Smooth muscle cell (in vitro differentiated cells): ENCODE measurements around the gene MYL6B. TPM values are rescaled to one million over a fixed set of nuclear protein-coding genes. Genes with fewer than 3 reads are reported as not detected.

ENCODE experiments used
- DNase-seq: peaks from one replicate; lab custom pipeline; 2025; ENCODE audit not compliant: unreplicated experiment; lab: John Stamatoyannopoulos, UW
- H2AFZ ChIP-seq: fragments of 200-600 bp; sonication (generic); 2 replicates; pipeline ENCODE4 v1.6.0; 2016; ENCODE audit warnings: antibody characterized with exemption, low read depth, mild to moderate bottlenecking
- H3F3A ChIP-seq: fragments of 200-600 bp; sonication (generic); 2 replicates; pipeline ENCODE4 v1.6.0; 2017; ENCODE audit warnings: antibody characterized with exemption, low read depth
- H3K27ac ChIP-seq: fragments of 200-600 bp; sonication (generic); 2 replicates; pipeline ENCODE4 v1.5.1; 2016; ENCODE audit warnings: low read depth, mild to moderate bottlenecking
- H3K27me3 ChIP-seq: fragments of 200-600 bp; sonication (generic); 2 replicates; pipeline ENCODE4 v1.6.1; 2016; ENCODE audit warnings: low read depth, mild to moderate bottlenecking
- H3K36me3 ChIP-seq: fragments of 200-600 bp; sonication (generic); 2 replicates; pipeline ENCODE4 v1.5.1; 2016; ENCODE audit warnings: low read depth
- H3K4me1 ChIP-seq: fragments of 200-600 bp; sonication (generic); 2 replicates; pipeline ENCODE4 v1.5.1; 2016; ENCODE audit warnings: low read depth
- H3K4me2 ChIP-seq: fragments of 200-600 bp; sonication (generic); 2 replicates; pipeline ENCODE4 v1.6.0; 2016; ENCODE audit warnings: mild to moderate bottlenecking
- H3K4me3 ChIP-seq: fragments of 200-600 bp; sonication (generic); 2 replicates; pipeline ENCODE4 v1.5.1; 2016; ENCODE audit warnings: mild to moderate bottlenecking
- H3K79me2 ChIP-seq: fragments of 200-600 bp; sonication (generic); 2 replicates; pipeline ENCODE4 v1.6.0; 2016; ENCODE audit warnings: low read depth, mild to moderate bottlenecking
- H3K9ac ChIP-seq: fragments of 200-600 bp; sonication (generic); 2 replicates; pipeline ENCODE4 v1.6.0; 2016; ENCODE audit warnings: low read depth
- H3K9me3 ChIP-seq: fragments of 200-600 bp; sonication (generic); replicated peaks from 2 replicates; pipeline ENCODE4 v1.5.1; 2016; ENCODE audit warnings: low read depth
- H4K20me1 ChIP-seq: fragments of 200-600 bp; sonication (generic); 2 replicates; pipeline ENCODE4 v1.6.0; 2016; ENCODE audit warnings: low read depth
- CTCF ChIP-seq: fragments of 200-600 bp; sonication (generic); IDR thresholded peaks from 2 replicates; pipeline ENCODE4 v1.5.1; 2017; ENCODE audit warnings: borderline replicate concordance, mild to moderate bottlenecking, antibody characterized with exemption; ENCODE audit not compliant: insufficient read depth, poor library complexity, severe bottlenecking
- WGBS: methylation state at CpG from one replicate; pipeline ENCODE4 v1.1.7; 2016; ENCODE audit warnings: low lambda C conversion rate; 5-methylcytosine and 5-hydroxymethylcytosine counted together
- polyA plus RNA-seq: library from polyadenylated mRNA; unstranded; fragments of >200 nt; fragmentation: Nextera tagmentation; extraction: Ambion mirVana; gene quantifications from 2 replicates; pipeline ENCODE4 v1.2.1, GENCODE V29; 2016
- total RNA-seq: library from RNA; depleted of rRNA; stranded (reverse); fragments of >200 nt; gene quantifications from 2 replicates; pipeline ENCODE4 v1.2.3, GENCODE V29; 2014

Gene MYL6B
- total and polyA plus RNA-seq, 2 experiments from 2014 or later = 44.5 to 121 TPM

DNA sequence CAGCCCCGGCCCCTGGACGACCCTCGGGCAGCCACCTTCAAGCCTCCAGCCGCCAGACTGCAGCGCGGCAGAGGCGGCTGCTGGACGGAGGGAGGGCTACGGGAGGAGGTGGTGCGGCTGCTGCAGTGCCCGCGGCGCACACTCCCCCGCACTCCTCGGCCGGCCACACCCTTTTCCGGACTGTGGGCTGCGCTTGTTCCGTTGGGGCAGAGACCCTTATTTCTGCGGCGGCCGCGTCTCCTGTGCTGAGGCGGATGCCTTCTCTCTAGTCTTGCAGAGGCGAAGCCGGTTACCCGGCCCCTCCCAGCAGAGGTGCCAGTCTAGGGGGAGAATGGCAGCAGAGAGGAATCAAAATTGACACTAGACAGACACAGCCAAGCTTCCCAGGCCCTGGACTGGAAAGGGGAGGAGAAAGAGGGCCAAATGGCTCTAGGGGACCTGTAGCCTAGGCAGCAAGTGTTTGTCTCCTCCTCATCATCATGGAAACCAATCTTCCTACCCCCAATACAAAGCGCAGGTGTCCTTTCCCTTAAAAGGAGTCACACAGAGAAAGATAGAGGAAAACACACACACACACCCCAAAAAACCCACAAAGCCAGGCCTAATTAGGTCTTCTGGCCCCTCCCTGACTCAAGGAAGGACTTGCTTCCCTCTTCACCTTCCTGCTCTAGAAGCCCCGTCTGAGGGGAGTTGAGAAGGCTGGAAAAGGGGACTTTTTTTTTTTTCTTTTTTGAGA, 23.0 kb upstream of the MYL6B start:
- TF ChIP-seq CTCF = no peak
- WGBS = 6% methylated on average over 28 of the region's 29 CpGs
- no peaks in the 10 kb centered on the region for H3K27me3 ChIP-seq
- peak; percentile 25 for DNase-seq
- peaks cover 14% of the 10 kb centered on the region for H3F3A ChIP-seq
- no peaks in the 10 kb centered on the region for H3K36me3 ChIP-seq
- H3K27ac ChIP-seq = peak overlapping the region; percentile 64
- peak overlapping the region; percentile 10 for H2AFZ ChIP-seq
- peaks cover 14% of the 10 kb centered on the region for H3K79me2 ChIP-seq
- H3K9me3 ChIP-seq = no peaks in the 10 kb centered on the region
- peak overlapping the region; percentile 53 for H3K9ac ChIP-seq
- H3K4me2 ChIP-seq = peak overlapping the region; percentile 90
- no peaks in the 10 kb centered on the region for H4K20me1 ChIP-seq
- peaks cover 21% of the 10 kb centered on the region for H3K4me1 ChIP-seq
- peak overlapping the region; percentile 82 for H3K4me3 ChIP-seq

DNA sequence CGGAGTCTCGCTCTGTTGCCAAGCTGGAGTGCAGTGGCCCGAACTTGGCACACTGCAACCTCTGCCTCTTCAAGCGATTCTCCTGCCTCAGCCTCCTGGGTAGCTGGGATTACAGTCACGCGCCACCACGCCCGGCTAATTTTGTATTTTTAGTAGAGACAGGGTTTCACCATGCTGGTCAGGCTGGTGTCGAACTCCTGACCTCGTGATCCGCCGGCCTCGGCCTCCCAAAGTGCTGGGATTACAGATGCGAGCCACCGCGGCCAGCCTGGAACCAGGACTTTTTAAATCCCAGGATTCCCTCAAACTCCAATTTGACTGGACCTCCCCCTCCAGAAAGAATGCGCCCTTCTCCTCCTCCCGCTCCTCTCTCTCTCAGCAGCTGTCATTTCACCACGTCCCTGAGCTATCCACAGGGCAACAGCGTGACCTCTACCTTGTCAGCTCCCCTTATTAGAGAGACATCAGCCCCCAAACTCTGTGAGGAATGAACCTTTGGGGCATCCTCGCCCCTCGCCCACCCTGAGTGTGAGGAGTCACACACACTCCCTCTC, 22.4 kb upstream of the MYL6B start:
- H3K4me2 ChIP-seq = peak overlapping the region; percentile 90
- WGBS = 82% methylated on average over 22 of the region's 22 CpGs

GRCh38 chr12:56130876-56131275, 21.5 kb upstream of the MYL6B start:
- no peaks in the 10 kb centered on the region for H4K20me1 ChIP-seq
- H3F3A ChIP-seq = peaks cover 14% of the 10 kb centered on the region
- H3K4me3 ChIP-seq = no peak overlapping the region
- no peaks in the 10 kb centered on the region for H3K27me3 ChIP-seq
- peaks cover 14% of the 10 kb centered on the region for H3K79me2 ChIP-seq
- WGBS = 92% methylated on average over 4 of the region's 4 CpGs
- no peak for TF ChIP-seq CTCF
- H3K4me2 ChIP-seq = no peak overlapping the region
- peaks cover 21% of the 10 kb centered on the region for H3K4me1 ChIP-seq
- H2AFZ ChIP-seq = no peak overlapping the region
- no peaks in the 10 kb centered on the region for H3K36me3 ChIP-seq
- H3K9me3 ChIP-seq = no peaks in the 10 kb centered on the region
- H3K9ac ChIP-seq = no peak overlapping the region
- no peak for DNase-seq
- no peak overlapping the region for H3K27ac ChIP-seq

More for the DNA sequence above, 22.4 kb upstream of the MYL6B start:
- H3K9ac ChIP-seq = no peak overlapping the region
- H2AFZ ChIP-seq = no peak overlapping the region
- H3K79me2 ChIP-seq = peaks cover 14% of the 10 kb centered on the region
- H3K27ac ChIP-seq = no peak overlapping the region
- peaks cover 14% of the 10 kb centered on the region for H3F3A ChIP-seq
- no peak overlapping the region for H3K4me3 ChIP-seq
- no peaks in the 10 kb centered on the region for H4K20me1 ChIP-seq
- peaks cover 21% of the 10 kb centered on the region for H3K4me1 ChIP-seq
- no peak for DNase-seq
- no peaks in the 10 kb centered on the region for H3K9me3 ChIP-seq
- no peak for TF ChIP-seq CTCF
- H3K36me3 ChIP-seq = no peaks in the 10 kb centered on the region
- no peaks in the 10 kb centered on the region for H3K27me3 ChIP-seq
